ENCODE data around the gene CHI3L2. TPM values are rescaled to one million over a fixed set of nuclear protein-coding genes. Genes with fewer than 3 reads are reported as not detected.
A peak's percentile ranks its signal among the peaks of the same experiment; 100 is the strongest.

Gene CHI3L2
- total and polyA plus RNA-seq, 2 of the 4 experiments (the other 2 are of a cell fraction) = 0.18 to 0.19 TPM

DNA sequence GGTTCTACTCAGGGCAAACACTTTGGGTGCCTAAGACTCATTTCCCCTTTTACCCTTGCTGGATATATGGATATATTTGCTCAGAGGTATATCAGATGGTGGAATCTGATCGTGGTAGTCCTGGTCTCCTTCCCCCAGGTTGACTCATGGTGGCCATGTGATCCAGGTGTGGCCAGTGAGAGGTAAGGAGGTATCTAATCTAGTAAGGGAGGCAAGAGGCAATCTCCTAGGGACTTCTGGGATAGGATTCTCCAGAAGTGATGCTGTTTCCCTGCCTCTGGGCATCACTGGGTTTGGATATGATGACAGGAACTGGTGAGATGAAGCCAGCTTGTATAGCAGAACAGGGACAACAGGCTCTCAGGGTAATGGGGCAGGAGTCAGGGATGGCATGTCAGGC is 18.6 kb upstream of the CHI3L2 start:
- in situ Hi-C loops (cut with MboI; ENCODE audit: low sequenced_read_pairs) = no loop called here
- Histone ChIP-seq H3K9ac (ENCODE audit: low read depth, low read length) (no peak overlapping the region), H3K79me1 (ENCODE audit: low read depth in 1 of 2, low read length in 2 of 2) (no peaks in the 10 kb centered on the region), H3K36me3 (ENCODE audit: control insufficient read depth, insufficient read depth, low read length) (no peaks in the 10 kb centered on the region), H2AK9ac (replicated peaks; ENCODE audit: low read depth, low read length, poor library complexity) (peak overlapping the region; percentile 15), H3K14ac (replicated peaks; ENCODE audit: low read depth, low read length) (no peak overlapping the region), H2BK5ac (ENCODE audit: low read depth, low read length, poor library complexity, severe bottlenecking) (no peak overlapping the region), H4K8ac (ENCODE audit: low read depth in 2 of 2, low read length in 2 of 2) (no peak overlapping the region), H4K91ac (ENCODE audit: insufficient read depth, low read depth, low read length) (no peak overlapping the region), H3K27ac (ENCODE audit: insufficient read depth, low read length) (no peak overlapping the region), H3K56ac (ENCODE audit: extremely low read depth, insufficient read depth, low read length) (no peak overlapping the region), H4K20me1 (ENCODE audit: insufficient read depth, low read length) (no peaks in the 10 kb centered on the region), H2AFZ (replicated peaks; ENCODE audit: low read length, poor library complexity) (no peak overlapping the region), H3K23ac (ENCODE audit: low read depth, low read length) (no peak overlapping the region), H2BK120ac (ENCODE audit: low read depth, low read length) (no peak overlapping the region), H3K4me1 (ENCODE audit: control insufficient read depth, insufficient read depth, low read length) (peaks cover 11% of the 10 kb centered on the region), H2AK5ac (ENCODE audit: low read depth, low read length) (no peak overlapping the region), H3K9me3 (ENCODE audit: control insufficient read depth, insufficient read depth, low read length) (no peaks in the 10 kb centered on the region), H2BK15ac (ENCODE audit: low read depth, low read length) (no peak overlapping the region), H3K27me3 (ENCODE audit: control insufficient read depth, insufficient read depth, low read length) (peaks cover 16% of the 10 kb centered on the region), H3K9me1 (ENCODE audit: insufficient read depth, low read length) (peaks cover 2% of the 10 kb centered on the region; the same call in 1 of the 2 replicates), H3K18ac (ENCODE audit: low read depth, low read length) (no peak overlapping the region), H2BK20ac (ENCODE audit: low read depth, low read length) (no peak overlapping the region), H3K4me2 (ENCODE audit: low read depth, low read length) (no peak overlapping the region), H4K5ac (ENCODE audit: low read depth, low read length) (no peak overlapping the region), H3K4ac (ENCODE audit: low read depth, low read length) (no peak overlapping the region), H3K4me3 (ENCODE audit: insufficient read depth, low read depth, low read length) (no peak overlapping the region)
- TF ChIP-seq FOS (IDR thresholded peaks at IDR 0.05; ENCODE audit: low read depth, low read length) (no peak), CEBPB (IDR thresholded peaks at IDR 0.05; ENCODE audit: low read depth, low read length) (no peak), MAFK (IDR thresholded peaks at IDR 0.05; ENCODE audit: low read depth, low read length) (no peak), MXI1 (IDR thresholded peaks at IDR 0.05; ENCODE audit: borderline replicate concordance, low read depth, low read length) (no peak), BHLHE40 (IDR thresholded peaks at IDR 0.05; ENCODE audit: low read depth, low read length) (no peak), MAZ (IDR thresholded peaks at IDR 0.05; ENCODE audit: borderline replicate concordance, low read depth, low read length) (no peak), RCOR1 (IDR thresholded peaks at IDR 0.05; ENCODE audit: insufficient replicate concordance, low read length) (no peak)
- TF ChIP-seq, protein P1, sequence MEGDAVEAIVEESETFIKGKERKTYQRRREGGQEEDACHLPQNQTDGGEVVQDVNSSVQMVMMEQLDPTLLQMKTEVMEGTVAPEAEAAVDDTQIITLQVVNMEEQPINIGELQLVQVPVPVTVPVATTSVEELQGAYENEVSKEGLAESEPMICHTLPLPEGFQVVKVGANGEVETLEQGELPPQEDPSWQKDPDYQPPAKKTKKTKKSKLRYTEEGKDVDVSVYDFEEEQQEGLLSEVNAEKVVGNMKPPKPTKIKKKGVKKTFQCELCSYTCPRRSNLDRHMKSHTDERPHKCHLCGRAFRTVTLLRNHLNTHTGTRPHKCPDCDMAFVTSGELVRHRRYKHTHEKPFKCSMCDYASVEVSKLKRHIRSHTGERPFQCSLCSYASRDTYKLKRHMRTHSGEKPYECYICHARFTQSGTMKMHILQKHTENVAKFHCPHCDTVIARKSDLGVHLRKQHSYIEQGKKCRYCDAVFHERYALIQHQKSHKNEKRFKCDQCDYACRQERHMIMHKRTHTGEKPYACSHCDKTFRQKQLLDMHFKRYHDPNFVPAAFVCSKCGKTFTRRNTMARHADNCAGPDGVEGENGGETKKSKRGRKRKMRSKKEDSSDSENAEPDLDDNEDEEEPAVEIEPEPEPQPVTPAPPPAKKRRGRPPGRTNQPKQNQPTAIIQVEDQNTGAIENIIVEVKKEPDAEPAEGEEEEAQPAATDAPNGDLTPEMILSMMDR (conservative IDR thresholded peaks at IDR 0.05; ENCODE audit: low read depth, low read length) = no peak
- TF ChIP-seq, protein P2, sequence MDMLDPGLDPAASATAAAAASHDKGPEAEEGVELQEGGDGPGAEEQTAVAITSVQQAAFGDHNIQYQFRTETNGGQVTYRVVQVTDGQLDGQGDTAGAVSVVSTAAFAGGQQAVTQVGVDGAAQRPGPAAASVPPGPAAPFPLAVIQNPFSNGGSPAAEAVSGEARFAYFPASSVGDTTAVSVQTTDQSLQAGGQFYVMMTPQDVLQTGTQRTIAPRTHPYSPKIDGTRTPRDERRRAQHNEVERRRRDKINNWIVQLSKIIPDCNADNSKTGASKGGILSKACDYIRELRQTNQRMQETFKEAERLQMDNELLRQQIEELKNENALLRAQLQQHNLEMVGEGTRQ (IDR thresholded peaks at IDR 0.05; ENCODE audit: low read depth, low read length) = no peak
- TF ChIP-seq, protein P3, sequence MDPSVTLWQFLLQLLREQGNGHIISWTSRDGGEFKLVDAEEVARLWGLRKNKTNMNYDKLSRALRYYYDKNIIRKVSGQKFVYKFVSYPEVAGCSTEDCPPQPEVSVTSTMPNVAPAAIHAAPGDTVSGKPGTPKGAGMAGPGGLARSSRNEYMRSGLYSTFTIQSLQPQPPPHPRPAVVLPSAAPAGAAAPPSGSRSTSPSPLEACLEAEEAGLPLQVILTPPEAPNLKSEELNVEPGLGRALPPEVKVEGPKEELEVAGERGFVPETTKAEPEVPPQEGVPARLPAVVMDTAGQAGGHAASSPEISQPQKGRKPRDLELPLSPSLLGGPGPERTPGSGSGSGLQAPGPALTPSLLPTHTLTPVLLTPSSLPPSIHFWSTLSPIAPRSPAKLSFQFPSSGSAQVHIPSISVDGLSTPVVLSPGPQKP (IDR thresholded peaks at IDR 0.05; ENCODE audit: borderline replicate concordance, low read depth, low read length) = no peak
- BruUV-seq (replicated peaks) = no TSS peak
- no CpG with 5 or more reads among the region's 1 CpG for WGBS, 2 experiments (ENCODE audit: extremely low coverage in 2 of 2, insufficient read length in 1 of 2)
- no peak for ATAC-seq (ENCODE audit: low read depth)
- intact Hi-C loops (cut with micrococcal nuclease) = no loop called here
- POLR2A ChIA-PET (ENCODE audit: unreplicated experiment) = no interaction called here
- CTCF ChIA-PET = no interaction called here
- DNase-seq = no peak
- dilution Hi-C loops (cut with HindIII; ENCODE audit: low sequenced_read_pairs, unreplicated experiment) = no loop called here
